Measurements from ENCODE around the gene ARL8A.
"Not testable (repeated sequence)": the region's sequence is repeated elsewhere in the genome, so short reads cannot be mapped to it uniquely, and the experiment has no call there.

ARL8A gene

DNA sequence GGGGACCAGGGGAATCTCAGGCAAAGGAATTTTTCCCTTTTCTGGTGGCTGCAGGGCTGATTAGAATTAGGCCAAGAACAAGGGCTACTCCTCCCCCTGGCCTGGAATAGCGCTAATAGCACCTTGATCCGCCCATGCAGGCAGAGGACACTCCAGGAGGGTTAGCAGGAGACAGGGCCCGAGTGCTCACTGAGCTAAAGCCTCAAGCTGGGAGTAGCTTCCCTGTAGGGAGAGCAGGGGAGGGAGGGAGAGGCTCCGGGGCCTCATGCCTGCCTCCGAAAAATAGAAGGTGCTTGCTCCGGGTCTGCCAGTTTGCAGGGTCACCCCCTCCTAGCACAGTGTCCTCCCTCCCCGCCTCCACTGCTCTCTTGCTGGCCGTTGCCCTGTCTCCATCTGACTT lies 12.1 kb upstream of the ARL8A start:
- no peak for DNase-seq

DNA sequence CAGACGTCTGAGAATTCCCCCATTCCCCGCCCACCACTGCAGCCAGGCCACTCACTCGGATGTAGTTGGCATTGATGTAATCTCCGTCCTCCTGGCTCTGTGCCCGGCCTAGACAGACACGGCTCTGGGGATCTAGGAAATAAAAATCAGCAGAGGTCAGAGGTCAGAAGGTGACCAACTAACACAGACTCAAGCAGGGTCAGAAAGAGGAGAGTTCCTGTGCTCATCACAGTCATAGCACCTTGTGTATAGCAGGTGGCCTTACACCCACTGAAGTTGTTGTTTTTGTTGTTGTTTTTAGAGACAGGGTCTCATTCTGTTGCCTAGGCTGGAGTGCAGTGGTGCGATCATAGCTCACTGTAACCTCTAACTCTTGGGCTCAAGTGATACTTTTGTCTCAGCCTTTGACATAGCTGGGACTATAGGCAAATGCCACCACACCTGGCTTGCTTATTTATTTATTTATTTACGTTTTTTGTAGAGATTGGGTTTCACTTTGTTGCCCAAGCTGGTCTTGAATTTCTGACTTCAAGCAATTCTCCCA lies 11.0 kb upstream of the ARL8A start:
- no peak for DNase-seq

DNA sequence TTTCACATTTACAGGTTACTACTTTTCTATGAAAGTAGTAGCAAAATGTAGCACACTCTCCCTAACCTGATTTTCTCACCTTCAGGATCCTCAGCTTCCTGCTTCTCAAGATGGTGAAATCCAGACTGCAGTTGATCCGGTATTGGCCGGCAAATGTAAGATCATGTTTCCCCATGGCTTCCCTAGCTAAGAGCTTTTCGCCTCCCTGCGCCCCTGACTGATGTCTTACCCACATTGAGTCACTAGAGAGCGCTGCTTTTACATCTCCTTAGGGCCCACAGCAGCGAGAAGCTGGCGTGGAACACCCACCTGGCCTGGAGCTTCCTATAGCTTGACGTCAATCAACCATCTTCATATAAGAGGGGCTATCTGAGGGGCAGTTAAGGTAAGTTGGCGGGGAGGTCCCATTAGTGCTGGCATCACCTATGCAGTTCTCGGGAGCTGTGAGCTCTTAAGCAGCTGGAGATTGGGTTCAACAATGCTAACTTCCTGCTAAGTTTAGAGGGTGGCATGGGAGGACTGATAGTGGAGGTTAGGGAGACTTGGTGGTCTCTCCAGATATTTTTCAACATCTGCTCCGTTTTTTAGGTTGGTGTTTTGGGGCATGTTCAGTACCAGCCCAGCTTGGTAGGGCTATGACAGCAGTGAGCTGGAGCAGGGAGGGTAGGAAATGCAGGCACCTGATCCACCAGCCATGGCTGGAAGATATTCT lies 10.4 kb upstream of the ARL8A start:
- DNase-seq = peak; percentile 87

DNA sequence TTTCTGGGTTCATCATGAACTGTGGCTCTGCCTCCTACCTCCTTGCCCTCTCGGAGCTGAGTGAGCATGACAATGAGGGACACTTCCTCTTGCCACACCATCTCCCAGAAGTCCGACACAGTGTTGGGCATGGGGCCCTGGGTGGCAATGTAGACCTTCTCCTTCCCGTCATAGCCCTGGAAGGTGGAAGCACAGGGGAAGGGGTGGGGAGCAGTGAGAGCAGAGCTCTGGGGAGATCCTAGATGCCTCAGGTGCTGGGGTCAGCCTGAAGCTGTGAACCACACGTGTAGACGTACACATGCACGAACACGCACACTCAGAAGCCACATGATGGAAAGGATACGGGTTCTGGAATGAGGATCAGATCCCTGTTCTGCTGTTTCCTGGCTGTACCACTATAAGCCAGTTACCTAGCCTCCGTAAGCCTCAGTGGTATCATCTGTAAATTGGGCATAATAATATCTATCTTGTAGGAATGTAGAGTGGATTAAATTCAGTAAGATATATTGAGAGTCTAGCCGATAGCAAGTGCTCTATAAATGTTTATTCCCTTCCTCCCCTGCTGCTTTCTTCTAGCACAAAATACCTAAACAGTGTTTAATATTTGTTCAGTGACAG lies 9.7 kb upstream of the ARL8A start:
- no peak for DNase-seq

DNA sequence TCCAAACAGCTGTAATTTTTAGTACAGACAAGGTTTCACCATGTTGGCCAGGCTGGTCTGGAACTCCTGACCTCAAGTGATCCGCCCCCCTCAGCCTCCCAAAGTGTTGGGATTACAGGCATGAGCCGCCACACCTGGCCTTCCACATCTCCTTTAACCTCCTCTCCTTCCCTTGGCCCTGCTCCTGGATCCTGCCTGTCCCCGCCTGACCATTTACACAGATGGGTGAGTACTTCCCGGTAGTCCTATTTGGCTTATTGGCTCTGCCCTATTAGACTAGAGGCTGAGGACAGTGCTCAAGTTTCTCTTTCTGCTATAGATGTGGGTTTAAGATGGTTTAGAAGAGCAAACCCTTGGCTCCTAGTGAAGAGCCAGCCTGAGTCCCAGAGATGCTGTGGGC lies 8.7 kb upstream of the ARL8A start:
- DNase-seq = no peak

DNA sequence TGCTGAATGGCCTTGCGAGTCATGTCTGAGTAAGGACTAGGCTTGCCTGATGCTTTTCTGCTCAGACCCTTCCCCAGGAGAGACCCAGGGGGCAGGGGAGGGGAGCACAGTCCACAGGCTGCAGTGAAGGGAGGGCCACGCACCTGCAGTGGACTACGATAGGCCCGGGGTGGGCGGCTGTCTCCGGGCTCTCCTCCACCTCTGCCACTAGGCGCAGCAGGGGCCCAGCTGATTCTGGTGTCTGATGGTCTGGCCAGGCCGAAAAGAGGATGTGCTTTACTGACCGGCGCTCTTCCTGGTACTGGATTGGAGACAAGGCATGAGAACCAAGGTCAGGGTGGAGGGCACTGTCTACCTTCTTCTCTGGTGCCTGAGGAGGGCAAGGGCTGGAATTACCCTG lies 7.9 kb upstream of the ARL8A start:
- DNase-seq = no peak

DNA sequence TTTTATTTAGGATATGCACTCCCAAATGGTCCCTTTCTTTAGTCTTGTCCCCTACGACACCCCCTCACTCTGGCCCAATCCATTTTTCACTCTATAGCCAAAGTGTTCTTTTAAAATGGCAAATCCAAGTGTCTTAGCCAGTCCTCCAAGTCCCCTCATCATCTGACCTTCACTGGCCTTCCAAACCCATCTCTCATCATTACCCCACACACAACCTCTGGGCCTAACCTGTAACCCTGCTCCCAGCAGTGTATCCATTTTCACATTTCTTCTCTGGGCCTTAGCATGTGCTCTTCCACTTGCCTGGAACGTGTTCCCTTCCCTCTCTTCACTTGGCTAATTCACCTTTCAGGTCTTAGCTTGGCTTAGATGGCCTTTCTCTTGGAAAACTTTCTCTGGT lies 6.5 kb upstream of the ARL8A start:
- DNase-seq = no peak

DNA sequence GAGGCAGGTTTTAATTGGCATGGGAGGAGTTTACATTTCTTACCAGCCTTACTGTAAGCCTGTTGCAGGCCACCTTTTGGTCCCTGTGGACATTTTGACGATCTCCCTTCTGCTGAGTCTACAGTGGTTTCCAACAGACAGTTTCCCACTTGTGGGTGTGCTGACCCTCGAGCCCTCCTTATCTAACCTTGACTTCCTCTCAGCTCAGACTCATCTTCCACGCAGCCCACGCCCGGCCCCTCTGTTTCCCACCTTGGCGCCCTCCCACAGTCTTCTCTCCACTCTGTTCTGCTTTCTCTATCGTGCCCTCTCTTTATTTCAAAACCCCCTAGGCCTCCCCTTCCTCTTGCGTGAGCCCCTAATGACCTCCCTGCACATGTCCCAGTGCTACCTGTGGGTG lies 6.1 kb upstream of the ARL8A start:
- DNase-seq = no peak

DNA sequence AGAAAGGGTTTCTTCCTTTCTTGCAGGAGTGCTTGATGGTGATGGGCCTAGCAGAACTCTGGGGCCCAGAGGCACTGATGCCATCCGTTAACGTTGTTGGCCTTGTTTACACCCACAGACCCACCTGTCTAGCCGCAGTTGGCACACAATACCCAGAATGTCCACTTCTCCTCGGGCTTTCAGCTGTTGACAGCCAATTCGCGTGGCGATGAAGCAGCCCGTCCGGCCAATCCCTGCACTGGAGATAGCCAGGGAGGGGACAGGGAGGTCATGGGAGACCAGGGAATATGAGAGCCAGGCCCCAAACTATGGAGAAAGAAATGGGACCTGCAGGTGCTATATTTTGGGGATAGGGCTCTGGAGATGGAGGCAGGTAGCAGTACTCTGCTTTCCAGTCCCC lies 5.7 kb upstream of the ARL8A start:
- DNase-seq = no peak

DNA sequence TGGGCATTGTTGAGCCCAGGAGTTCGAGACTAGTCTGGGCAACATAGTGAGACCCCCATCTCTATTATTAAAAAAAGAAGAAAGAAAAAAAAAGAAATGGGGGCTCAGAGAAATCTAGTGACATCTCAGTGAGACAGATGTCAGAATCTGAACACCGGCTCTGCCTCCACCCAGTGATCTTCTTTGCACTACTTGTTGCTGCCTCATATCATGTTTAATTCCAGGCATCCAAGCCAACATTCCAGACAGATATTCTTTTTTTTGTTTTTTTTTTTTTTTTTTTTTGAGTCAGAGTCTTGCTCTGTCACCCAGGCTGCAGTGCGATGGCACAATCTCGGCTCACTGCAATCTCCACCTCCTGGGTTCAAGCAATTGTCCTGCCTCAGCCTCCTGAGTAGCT lies 5.0 kb upstream of the ARL8A start:
- DNase-seq = no peak

DNA sequence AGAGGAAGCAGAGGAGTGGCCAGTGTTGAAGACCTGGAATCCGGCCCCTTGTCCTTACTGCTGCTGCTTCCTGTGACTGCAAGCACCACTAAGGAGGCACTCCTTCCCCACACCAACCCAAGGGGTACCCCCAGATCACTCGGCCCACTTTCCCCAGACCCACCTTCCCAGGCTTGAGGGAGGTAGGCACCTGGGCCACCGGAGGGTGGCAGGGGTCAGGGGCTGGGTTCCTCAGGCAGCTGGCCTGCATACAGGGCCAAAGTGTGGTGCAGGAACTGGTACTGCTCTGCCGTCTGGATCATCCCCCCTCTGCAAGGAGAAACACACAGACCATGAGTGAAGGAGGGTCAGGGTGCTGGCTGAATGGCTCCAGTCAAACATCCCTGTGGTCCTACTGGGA lies 3.9 kb upstream of the ARL8A start:
- DNase-seq = no peak

DNA sequence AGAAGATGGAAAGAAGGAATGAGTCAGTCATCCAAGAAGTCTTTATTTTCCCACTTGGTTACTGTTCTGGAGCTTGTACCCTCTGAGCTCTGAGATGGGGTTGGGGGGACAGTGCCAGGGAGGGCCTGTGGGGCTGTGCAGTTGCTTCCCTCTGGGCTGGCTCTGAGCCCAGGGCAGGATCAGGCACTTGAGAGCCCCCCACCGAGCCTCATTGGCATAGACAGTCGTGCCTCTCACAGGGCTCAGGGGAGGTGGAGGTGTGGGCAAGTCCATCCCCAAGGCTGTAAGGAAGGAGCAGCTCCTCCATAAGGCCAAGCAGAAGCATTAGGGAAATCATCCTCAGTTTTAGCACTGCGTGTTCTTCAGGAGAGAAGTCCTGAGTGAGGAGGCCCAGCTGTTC lies 2.5 kb upstream of the ARL8A start:
- no peak for DNase-seq

DNA sequence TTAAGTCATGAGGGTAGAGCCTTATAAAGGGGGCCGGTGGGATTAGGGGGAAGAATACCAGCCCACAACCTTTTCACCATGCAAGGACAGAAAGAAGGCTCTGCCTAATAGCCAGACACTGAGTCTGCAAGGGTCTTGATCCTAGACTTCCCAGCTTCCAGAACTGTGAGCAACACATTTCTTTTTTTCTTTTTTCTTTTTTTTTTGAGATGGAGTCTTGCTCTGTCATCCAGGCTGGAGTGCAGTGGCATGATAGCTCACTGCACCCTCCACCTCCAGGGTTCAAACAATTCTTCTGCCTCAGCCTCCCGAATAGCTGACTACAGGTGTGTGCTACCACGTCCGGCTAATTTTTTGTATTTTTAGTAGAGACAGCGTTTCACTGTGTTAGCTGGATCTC lies 1.7 kb upstream of the ARL8A start:
- no peak for DNase-seq

DNA sequence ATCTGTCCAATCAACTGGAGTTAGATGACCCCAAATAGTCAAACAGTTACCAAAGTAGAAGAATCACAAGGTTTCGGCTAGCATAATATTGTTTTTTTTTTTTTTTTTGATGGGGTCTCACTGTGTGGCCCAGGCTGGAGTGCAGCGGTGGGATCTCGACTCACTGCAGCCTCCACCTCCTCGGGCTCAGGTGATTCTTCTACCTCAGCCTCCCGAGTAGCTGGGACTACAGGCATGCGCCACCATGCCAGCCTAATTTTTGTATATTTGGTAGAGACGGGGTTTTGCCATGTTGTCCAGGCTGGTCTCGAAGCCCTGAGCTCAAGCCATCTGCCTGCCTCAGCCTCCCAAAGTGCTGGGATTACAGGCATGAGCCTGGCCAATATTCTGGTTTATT lies 1.2 kb upstream of the ARL8A start:
- DNase-seq = not testable (repeated sequence)

DNA sequence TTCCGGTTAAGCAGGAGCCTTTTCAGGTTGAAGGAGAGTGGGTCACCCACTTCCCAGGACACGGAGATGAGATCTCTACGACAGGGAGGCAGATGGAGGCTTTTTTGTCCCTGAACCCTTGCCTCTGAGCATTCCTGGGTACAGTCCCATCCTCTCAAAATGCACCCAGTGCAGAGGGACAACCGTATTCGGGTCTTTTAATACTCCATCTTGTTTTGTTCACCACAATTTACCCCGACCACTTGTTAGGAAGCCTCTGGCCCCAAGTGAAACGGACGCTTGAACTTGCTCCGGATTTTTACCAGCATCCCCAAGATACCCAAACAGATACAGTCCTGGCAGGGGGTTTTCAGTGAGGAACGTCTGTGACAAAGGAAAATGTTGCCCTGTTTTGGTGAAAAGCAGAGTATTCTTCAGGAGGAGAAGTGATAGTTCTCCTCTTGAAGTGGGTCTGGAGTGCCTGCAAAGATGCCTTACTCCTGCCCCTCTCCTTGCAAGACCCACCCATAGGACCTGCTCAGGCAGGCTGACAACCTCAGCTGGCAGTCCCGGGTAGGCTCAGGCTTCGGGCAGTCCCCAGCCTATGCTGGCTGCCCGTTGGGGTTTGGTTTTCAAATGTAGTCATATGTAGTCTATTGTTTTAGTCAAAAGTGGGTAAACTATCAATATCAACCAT lies 669 bp upstream of the ARL8A start:
- DNase-seq = peak; percentile 9

DNA sequence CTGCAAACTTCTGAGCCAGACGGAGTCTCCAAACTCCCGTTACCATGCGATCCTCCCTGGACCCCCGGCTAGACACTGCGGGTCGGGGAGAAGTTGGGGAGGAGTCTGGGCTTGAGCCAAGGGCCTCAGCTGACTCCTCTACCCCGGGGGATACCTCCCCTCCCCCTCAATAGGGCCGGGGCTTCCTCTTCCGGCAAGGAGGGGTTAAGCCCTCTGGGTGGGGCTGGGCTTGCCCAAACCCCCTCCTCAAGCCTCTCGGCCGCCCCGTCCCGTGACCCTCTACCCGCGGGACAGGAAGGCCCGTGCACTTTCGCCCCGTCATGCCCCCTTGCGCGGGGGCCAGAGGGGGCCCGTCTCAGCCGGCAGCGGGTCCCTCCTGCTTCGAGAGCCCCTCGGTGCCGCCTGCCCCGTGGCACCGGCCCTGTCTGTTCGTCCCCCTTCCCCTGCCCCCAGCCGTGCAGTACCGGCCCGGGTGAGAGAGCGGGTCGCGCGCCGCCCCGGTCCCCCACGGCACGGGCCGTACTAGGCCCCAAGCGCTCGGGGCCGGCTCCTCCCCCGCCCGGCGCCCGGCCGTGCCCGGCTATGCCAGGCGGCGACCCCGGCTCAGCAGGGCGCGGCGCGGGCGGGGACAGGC lies 652 bp downstream of the ARL8A start:
- no peak for DNase-seq

DNA sequence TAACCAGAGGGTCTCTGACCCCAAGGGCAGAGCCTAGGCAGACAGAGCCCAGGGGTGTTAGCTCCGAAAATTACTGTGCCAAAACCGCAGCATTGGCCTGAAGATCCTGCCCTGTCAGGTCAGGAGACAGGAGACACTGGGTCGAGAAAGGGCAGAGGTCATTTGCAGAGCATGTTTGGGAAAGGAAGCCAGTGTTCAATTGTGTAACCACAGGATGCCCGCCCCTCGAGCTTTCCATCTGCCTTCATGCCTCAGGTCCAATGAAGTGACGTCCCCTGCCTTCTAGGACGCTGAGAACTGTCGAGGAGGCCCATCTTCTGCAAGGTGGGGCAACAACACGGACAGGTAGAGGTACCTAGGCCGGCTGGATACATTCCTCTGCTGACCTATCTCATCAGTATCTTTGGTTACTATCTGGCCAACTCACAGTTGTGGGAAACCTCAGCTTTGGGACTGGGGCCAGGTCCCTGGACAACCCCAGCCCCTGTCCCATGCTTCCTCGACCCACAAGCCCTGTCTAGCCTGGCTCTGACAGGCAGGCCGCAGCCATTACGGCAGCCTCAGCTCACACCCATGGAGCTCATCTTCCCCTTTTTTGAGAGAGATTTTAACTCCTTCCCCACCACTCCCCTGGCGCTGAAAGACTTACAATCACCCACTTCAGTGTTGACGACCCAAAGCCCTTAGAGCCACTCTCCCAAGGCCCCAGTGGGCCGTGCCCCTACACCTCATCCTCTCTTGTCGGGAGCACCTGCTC lies 1.3 kb downstream of the ARL8A start:
- no peak for DNase-seq

DNA sequence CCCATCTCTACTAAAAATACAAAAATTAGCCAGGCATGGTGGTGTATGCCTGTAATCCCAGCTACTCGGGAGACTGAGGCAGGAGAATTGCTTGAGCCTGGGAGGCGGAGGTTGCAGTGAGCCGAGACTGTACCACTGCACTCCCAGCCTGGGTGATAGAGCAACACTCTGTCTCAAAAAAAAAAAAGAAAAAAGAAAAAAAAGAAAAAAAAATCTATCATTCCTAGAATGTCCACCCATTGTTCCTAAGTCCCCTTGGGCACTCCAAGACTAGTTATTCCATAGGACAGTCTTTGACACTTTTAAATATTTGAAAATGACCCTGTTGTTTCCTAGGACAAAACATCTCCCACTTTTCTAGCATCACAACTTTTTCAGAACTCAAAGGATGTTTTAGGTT lies 3.1 kb downstream of the ARL8A start:
- not testable (repeated sequence) for DNase-seq

DNA sequence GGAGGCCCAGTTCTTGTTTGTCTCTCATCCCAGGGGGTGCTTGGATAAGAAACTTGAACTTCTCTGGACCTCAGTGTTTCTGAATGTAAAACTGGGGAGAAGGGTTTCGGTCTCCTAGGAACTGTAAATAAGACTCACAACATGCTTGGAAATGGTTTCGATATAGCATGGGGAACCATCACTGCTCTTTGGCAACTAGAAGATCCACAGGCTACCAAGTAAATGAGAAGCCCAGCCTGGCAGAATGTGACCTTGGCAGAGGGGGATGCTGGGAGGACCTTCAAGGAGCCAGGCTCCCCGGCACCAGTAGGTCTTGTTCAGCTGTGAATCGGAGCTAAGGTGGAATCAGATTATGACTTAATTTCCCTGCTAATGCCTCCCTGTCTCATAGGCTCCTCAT lies 3.7 kb downstream of the ARL8A start:
- DNase-seq = no peak

DNA sequence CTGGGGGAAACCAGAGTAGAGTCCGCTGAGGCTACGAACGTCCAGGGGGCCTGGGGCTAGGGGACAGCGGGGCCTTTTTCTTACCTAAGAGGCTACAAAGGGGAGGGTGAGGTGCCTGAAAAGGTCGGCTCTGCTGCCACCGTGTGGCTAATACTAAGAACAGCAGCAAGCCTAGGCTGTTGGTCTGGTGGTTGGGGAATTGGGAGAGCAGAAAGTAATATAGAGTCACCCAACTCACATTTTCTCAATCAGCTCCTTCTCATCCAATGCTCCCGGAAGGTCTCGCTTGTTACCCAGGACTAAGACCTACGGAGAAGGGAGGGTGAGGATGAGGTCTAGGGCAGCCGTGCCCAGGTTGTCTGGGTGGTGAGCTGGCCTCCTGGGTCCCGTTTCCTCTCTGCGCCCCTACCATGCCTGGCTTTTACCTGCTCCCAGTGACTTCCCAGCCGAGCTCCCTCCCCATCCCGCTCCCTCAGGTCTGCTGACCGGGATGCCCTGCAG lies 9.3 kb downstream of the ARL8A start:
- peak; percentile 68 for DNase-seq

DNA sequence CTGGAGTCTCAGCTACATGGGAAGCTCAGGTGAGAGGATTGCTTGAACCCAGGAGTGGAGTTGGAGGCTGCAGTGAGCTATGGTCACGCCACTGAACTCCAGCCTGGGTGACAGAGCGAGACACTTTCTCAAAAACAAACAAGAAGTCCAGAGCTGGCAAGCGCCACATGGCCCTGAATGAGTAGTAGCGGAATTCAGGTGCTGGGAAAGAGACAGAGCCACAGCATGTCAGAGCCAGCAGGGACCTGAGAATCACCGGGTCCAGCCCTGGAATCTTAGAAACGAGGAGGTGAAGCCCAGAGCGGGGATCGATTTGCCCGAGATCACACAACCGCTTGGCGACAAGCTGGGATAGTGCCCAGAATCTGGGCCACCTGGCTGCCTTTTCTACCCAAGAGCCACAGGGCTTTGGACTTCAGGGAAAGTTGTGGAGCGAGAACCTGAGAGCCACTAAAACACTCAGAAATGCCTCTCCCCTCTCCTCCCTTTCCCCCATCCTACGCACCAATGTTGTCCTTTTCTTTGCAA lies 9.8 kb downstream of the ARL8A start:
- no peak for DNase-seq

DNA sequence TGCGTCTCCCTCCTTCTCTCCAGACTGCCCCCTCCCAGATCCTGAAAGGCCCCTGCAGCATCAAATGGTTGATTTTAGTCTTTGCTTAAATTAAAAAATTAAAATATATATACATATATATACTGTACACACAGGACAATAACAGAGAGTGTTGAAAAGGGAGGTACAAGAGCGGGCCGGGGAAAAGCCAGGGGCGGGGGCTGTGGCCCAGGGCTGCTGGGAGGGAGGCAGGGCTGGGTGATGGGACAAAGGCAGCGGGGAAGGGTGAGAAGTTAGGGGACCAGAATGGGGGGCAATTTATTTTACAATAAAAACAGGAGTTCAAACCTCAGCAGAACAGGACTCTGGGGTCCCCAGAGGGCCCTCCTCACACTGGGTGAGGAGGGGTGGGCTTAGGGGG lies 10.5 kb downstream of the ARL8A start:
- no peak for DNase-seq

DNA sequence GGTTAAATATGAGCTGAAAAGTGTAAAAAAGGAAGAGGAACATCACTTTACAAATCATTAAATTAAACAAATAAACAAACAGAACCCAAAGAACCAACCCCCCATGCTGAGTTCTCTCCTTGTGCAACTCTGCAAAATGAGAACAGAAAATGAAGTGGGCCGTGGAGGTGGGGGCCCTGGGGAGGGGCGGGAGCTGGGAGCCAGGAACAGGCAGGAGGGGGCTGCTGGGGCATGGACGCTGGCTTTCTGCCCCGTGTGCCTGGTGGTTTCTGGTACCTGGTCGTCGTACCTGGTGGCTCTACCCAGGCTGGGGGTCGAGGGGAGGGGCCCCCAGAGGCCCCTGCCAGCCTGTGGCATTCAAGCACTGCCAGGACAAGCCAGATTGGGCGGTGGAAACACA lies 11.0 kb downstream of the ARL8A start:
- DNase-seq = no peak
